GM21526 (cell line): ENCODE data around the gene CCDC13.

ENCODE experiments used
- ATAC-seq: cut with Tn5 transposase; IDR thresholded peaks from one replicate; pipeline ENCODE4 v1.9.1; 2021; ENCODE audit warnings: moderate library complexity; ENCODE audit not compliant: unreplicated experiment, low FRiP score

The CCDC13 gene

GRCh38 chr3:42734263-42734860, 38.7 kb downstream of the CCDC13 start:
- ATAC-seq, result no peak

DNA sequence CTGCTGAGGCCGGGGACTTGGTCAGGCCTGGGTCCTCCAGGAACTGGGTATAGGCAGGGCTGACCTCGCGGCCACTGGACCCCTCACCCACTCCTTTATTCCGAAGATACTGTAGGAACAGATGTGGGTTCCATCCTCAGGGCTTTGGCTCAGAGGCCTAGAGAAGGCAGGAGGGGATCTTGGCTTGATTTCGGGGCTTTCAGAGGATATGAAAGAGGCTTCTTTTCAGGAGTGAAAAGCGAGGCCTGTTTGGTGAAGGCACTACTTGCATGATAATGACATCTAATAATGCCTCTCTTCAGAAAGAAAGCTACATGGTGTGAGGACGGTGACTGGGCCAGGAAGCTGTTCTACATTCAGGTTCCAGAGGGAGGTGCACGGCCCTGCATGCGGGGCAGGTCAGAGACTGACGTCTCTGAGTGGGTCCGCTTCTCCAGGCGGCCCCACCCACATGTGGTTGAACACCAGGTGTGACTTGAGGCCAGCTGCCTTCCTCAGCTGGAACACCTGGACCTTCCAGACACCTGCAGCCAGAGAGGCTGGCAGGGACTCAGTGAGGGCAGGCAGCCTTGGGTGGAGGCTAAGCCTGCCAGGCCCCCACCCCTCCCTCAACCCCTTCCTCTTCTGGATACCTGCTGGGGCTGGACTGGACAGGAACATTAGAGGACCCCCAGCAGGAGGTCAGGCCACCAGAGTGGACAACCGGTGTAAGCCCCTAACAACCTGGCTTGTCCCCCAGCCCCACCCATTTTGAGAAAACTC, 39.4 kb downstream of the CCDC13 start:
- no peak for ATAC-seq

DNA sequence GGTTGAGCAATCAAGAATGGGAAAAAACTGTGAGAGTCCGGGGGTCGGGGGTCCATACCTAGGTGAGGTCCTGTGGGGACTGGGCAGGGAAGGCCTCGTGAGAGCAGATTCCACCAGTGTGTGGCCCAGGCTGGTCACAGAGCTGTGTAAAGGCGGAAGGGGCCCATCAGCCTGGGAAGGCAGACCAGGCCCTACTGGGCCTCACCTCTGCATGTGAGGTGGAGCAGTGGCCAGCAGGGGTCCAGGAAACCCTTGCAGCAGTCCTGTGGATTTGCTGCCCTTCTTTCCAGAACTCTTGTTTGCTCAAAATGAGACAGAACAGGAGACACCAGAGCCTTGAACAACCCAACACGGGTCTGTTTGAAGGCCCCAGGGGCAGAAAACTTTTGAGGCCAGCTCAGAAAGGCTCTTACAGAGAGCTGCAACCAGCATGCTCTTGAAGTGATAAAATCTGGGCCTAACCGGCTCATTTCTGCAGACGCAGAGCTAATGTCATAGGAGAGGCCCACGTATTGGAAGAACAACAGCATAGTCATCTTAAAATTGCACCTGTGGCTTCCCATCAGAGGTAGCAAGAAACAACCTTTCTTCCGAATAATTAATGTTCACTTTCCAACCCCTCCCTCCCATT, 40.1 kb downstream of the CCDC13 start:
- no peak for ATAC-seq

DNA sequence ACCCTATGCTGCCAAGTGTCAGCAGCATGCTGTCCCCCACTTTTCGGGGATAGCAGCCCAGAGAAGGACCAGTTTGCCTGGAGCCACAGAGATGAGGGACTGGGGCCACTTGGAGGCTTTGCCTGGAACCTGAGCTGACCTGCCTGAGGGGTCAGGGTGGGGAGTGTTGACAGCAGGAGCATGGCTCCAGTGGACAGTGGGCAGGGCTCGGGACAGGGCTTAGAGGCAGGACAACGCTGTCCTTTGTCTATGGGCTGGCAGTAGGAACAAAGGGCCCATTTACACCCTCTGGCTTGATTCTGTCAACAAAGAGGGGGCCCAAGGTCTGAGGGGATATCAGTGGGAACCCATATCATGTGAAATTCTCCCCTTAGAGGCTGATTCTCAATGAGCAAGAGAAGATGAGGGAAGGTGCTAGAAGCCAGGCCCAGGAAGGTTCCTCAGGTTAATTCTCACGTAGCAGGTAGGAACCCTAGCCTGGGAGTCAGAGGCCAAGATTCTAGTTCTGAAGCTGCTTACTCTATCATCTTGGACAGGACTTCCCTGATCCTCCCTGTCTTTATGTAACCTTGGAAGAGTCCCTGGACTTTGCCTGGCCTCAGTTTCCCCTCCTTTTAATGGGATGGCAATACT, 40.7 kb downstream of the CCDC13 start:
- ATAC-seq, result no peak

GRCh38 chr3:42731476-42732195, 41.4 kb downstream of the CCDC13 start:
- ATAC-seq, result no peak

GRCh38 chr3:42730706-42731420, 42.2 kb downstream of the CCDC13 start:
- ATAC-seq, result no peak

- ATAC-seq, result no peak
Measured at GRCh38 chr3:42730294-42730693, 42.8 kb downstream of the CCDC13 start.

- ATAC-seq, result no peak
Measured at GRCh38 chr3:42729404-42730145, 43.5 kb downstream of the CCDC13 start.

GRCh38 chr3:42728668-42729364, 44.2 kb downstream of the CCDC13 start:
- no peak for ATAC-seq

DNA sequence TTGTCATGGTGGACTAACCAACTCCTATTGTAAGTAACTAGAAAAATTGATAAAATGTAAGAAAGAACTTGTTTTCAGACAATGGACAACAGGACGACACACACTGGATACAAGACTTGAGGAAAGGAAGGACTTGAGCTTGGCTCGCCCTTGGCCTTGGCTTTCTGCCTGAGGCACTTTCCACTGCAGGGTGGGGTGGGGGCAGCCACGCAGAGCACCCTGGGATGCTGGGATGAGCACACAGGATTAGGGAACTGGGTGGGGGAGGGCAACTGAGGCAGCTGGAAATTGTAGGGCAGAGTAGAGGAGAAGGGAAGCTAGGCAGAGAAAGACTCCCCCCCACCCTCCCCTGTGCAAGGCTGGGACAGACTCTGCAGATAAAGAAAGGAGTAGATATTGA, 45.0 kb downstream of the CCDC13 start:
- ATAC-seq, result no peak

GRCh38 chr3:42725454-42725853, 47.6 kb downstream of the CCDC13 start:
- no peak for ATAC-seq

DNA sequence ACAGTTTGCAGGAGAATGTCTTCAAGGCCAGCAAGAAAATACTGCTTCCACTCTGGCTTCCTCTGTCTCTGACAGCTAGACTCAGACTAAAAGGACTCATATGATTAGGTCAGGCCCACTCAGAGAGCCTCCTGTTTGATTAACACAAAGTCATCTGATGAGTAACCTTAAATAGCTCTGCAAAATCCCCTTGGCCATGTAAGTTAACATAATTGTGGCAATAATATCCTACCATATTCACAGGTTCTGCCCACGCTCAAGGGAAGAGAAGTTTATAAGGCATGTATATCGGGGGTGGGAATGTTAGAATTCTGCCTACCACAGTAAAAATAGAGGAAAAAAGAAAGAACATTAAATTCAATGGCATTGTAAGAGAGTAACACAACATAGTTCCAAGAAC, 49.8 kb downstream of the CCDC13 start:
- ATAC-seq, result no peak
